Lung (tissue), 12 donors: ENCODE measurements around the gene BTG1. TPM values are rescaled to one million over a fixed set of nuclear protein-coding genes. Genes with fewer than 3 reads are reported as not detected.

ENCODE experiments used
- ATAC-seq: fragments of 200-7000 bp; cut with Tn5 transposase; one replicate; pipeline ENCODE4 v1.9.1; 2020; ENCODE audit warnings: moderate number of reproducible peaks; ENCODE audit not compliant: insufficient read depth, low FRiP score
- DNase-seq, 3 donors: peaks; one replicate each; pipeline ENCODE4 v3.0.0-alpha.2; 2013 to 2017
- H3K27ac ChIP-seq, 2 donors: one replicate each; pipeline ENCODE4 v1.5.1; 2013; ENCODE audit warnings: mild to moderate bottlenecking in 2 of 2, moderate library complexity in 2 of 2, control low read depth in 1 of 2, inconsistent platforms in 1 of 2, low read depth in 1 of 2, low read length in 1 of 2
- H3K27me3 ChIP-seq, 3 donors: one replicate each; pipeline ENCODE4 v1.5.1; 2013; ENCODE audit warnings: low read length in 2 of 3; ENCODE audit not compliant: control insufficient read depth in 3 of 3, insufficient read depth in 3 of 3
- H3K36me3 ChIP-seq, 4 donors: one replicate each; pipeline ENCODE4 v1.5.1; 2013; ENCODE audit warnings: low read length in 4 of 4, mild to moderate bottlenecking in 1 of 4, moderate library complexity in 1 of 4; ENCODE audit not compliant: control insufficient read depth in 4 of 4, insufficient read depth in 4 of 4
- H3K4me1 ChIP-seq, 5 donors: one replicate each; pipeline ENCODE4 v1.5.1; 2013; ENCODE audit warnings: low read length in 5 of 5, mild to moderate bottlenecking in 2 of 5, moderate library complexity in 1 of 5; ENCODE audit not compliant: control insufficient read depth in 5 of 5, insufficient read depth in 5 of 5
- H3K4me3 ChIP-seq: one replicate; pipeline ENCODE4 v1.5.1; 2013; ENCODE audit warnings: mild to moderate bottlenecking, control low read depth, moderate library complexity
- H3K9ac ChIP-seq, 2 donors: one replicate each; pipeline ENCODE4 v1.5.1; 2013; ENCODE audit warnings: low read length in 2 of 2, control low read depth in 1 of 2; ENCODE audit not compliant: insufficient read depth in 1 of 2
- H3K9me3 ChIP-seq, 4 donors: one replicate each; pipeline ENCODE4 v1.5.1; 2013; ENCODE audit warnings: low read length in 3 of 4, mild to moderate bottlenecking in 1 of 4, moderate library complexity in 1 of 4; ENCODE audit not compliant: control insufficient read depth in 4 of 4, insufficient read depth in 3 of 4
- CTCF ChIP-seq: IDR thresholded peaks from 2 replicates; pipeline ENCODE4 v1.5.1; 2012; ENCODE audit warnings: mild to moderate bottlenecking; ENCODE audit errors: control extremely low read depth, extremely low read depth
- WGBS, 2 donors: extraction: QIAGEN DNeasy Blood & Tissue Kit; methylation state at CpG; one replicate each; pipeline ENCODE4 v1.1.7; 2013; 5-methylcytosine and 5-hydroxymethylcytosine counted together
- polyA plus RNA-seq, 2 donors: library from polyadenylated mRNA; stranded (reverse); fragments of 200-250 nt; gene quantifications; one replicate each; pipeline ENCODE4 v1.2.1, GENCODE V29; 2013
- total RNA-seq, 2 donors: library from RNA; depleted of rRNA in 1 of 2; stranded (reverse); fragments of >200 nt in 1 of 2; gene quantifications; one replicate each; pipeline ENCODE4 v1.2.1, GENCODE V29; 2014 to 2021
- donor health status: control.
- donor health status: control.
- donor health status: Bipolar disorder and iron deficiency.
- donor health status: healthy.
- donor health status: DM: yes; HTN: yes; CAD: no.

Gene BTG1
- total and polyA plus RNA-seq, 4 donors: 38.4 to 147 (median 89.7) TPM

GRCh38 chr12:92193063-92193462, 47.4 kb upstream of the BTG1 start:
- DNase-seq (peak in 1 of 3 donors; percentile 18), ATAC-seq (no peak)
- Histone ChIP-seq H3K36me3 (no peaks in the 10 kb centered on the region), H3K9ac (no peak overlapping the region), H3K27ac (no peak overlapping the region), H3K9me3 (peaks cover 0 to 6% (median 0%) of the 10 kb centered on the region in 4 donors), H3K27me3 (no peaks in the 10 kb centered on the region), H3K4me3 (no peak overlapping the region), H3K4me1 (peaks cover 0 to 20% (median 0%) of the 10 kb centered on the region in 5 donors)
- no peak for TF ChIP-seq CTCF
- WGBS, 2 donors: 78 to 80% methylated on average over 2 of the region's 2 CpGs

GRCh38 chr12:92192360-92192759, 46.7 kb upstream of the BTG1 start:
- Histone ChIP-seq H3K4me1 (peaks cover 0 to 20% (median 0%) of the 10 kb centered on the region in 5 donors), H3K27me3 (no peaks in the 10 kb centered on the region), H3K9ac (no peak overlapping the region), H3K27ac (no peak overlapping the region), H3K9me3 (peaks cover 0 to 6% (median 0%) of the 10 kb centered on the region in 4 donors), H3K4me3 (no peak overlapping the region), H3K36me3 (no peaks in the 10 kb centered on the region)
- DNase-seq (no peak), ATAC-seq (no peak)
- TF ChIP-seq CTCF: no peak

GRCh38 chr12:92191061-92191460, 45.4 kb upstream of the BTG1 start:
- WGBS, 2 donors: 37 to 52% methylated on average over 3 of the region's 3 CpGs
- H3K4me3 ChIP-seq: no peak overlapping the region
- ATAC-seq: no peak

More at GRCh38 chr12:92191061-92191460, 45.4 kb upstream of the BTG1 start:
- Histone ChIP-seq H3K4me1 (peaks cover 0 to 20% (median 2%) of the 10 kb centered on the region in 5 donors), H3K27me3 (no peaks in the 10 kb centered on the region), H3K9me3 (no peaks in the 10 kb centered on the region), H3K27ac (no peak overlapping the region), H3K36me3 (no peaks in the 10 kb centered on the region), H3K9ac (no peak overlapping the region)
- no peak for TF ChIP-seq CTCF
- peak in 2 of 3 donors; percentile 59 to 79 for DNase-seq
